NCI-H2081 (cell line): ENCODE results near the gene SOX5.
"Not testable (repeated sequence)": the region's sequence is repeated elsewhere in the genome, so short reads cannot be mapped to it uniquely, and the experiment has no call there.

Experiments
- DNase-seq, 2 experiments: peaks; one replicate each; lab custom pipeline; 2025; lab: John Stamatoyannopoulos, UW

The SOX5 gene

GRCh38 chr12:23909551-23909950 lies 39.9 kb downstream of the SOX5 start:
- no peak for DNase-seq

DNA sequence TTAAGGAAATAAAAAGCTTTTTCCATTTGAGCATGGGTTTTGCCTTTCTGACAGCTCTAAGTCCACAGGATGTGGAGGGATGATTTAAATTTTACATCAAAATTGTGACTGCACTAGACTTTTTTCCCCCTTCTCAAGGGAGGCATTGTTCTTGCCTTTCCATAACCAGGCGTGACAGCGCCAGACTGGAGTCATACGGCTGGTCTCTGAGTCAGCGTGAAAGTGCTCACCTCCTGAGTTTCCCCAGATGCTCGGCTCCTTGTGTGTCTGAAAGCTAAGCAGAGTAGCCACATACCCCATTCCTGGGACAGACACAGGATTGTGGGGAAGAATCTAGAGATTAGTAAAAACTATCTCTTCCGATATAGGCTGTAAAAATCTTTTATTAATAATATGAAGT lies 43.1 kb downstream of the SOX5 start:
- no peak for DNase-seq

DNA sequence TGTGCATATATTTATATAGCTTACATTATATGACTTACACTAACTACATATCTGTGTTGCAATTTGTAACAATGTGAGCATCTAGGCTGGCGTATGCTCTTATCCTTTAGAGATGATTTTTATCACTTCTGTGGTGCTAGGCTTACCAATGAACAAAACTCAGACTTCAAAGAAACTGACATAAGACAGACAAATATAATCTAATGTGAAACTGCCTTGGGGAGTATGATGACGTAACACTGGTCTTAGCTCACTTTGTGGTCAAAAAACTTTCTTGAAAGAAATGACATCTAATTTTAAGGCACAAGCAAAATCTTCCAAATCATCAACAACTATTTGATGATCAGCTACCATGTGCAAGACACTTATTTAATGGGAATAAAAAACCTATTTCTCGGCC lies 50.0 kb downstream of the SOX5 start:
- DNase-seq = no peak

DNA sequence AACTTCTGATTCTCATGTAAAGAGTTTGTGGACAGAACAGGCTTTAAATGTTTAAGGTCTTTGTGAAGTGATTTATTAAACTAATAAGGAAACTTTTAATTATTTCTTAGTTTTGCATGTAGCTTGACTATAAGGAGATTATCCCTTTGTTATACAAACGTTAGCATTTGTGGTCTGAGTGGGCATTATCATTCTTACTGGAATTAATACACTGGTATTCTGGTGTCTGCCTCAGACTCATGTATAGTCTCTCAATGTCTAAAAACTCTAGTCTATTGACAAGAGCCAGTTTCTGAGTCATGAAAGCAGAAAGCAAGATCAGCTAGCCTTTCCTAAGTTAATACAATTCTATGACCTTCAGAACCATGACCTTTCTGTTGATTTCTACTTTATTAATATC lies 51.3 kb downstream of the SOX5 start:
- no peak for DNase-seq

GRCh38 chr12:23895792-23896218 lies 53.7 kb downstream of the SOX5 start:
- DNase-seq = peak; percentile 75 to 88

DNA sequence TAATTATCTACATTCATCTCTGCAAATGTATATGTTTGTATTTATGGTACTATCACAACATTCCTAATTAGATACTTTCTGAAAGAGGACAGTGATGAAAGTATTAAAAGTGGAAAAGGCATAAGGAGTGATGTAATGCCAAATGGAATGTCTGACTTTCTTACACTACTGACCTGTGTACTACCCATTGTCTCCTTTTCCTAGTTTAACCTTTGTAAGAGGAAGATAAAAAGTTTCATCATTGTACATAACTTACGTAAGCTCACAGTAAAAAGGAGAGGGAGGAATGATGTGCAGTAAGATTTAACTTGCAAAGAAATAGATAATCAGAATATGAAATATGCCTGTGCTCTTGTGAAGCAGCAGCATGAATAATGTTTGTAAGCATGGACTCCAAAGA lies 55.9 kb downstream of the SOX5 start:
- no peak for DNase-seq

DNA sequence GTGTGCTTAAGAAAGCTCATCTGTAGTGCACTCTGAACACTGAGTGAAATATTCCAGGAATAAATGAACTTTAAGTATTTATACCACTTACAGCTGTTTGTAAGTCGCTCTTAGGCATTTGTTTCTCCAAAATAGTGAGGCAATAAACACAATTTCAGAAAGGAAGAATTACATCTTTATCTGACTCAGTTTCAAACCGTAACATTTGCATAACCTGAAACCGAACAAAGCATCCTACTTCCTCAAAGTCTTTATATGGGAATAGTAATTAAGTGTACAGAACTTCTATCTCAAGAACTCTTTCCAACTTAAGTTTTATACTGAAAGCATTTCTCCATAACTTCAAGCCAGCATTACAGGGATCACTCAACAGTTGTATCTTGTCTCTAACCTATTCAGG lies 58.4 kb downstream of the SOX5 start:
- no peak for DNase-seq

DNA sequence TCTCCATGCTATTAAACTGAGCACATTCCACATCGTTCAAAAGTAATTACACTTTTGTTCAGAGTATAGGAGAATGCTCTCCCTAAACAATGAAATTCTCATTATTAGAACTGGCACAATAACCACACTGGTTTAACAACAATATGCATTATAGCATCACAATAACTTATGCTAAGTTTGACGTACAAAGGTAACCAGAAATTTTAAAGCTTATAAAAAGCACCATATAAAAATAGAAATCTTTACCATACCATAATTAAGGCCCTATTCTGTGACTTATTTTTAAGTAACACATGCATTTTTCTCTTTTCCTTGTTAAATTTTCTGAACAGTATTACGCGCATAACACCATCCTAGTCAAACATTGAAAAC lies 60.4 kb downstream of the SOX5 start:
- no peak for DNase-seq

- DNase-seq = no peak
Measured at GRCh38 chr12:23888396-23889068, 60.9 kb downstream of the SOX5 start.

DNA sequence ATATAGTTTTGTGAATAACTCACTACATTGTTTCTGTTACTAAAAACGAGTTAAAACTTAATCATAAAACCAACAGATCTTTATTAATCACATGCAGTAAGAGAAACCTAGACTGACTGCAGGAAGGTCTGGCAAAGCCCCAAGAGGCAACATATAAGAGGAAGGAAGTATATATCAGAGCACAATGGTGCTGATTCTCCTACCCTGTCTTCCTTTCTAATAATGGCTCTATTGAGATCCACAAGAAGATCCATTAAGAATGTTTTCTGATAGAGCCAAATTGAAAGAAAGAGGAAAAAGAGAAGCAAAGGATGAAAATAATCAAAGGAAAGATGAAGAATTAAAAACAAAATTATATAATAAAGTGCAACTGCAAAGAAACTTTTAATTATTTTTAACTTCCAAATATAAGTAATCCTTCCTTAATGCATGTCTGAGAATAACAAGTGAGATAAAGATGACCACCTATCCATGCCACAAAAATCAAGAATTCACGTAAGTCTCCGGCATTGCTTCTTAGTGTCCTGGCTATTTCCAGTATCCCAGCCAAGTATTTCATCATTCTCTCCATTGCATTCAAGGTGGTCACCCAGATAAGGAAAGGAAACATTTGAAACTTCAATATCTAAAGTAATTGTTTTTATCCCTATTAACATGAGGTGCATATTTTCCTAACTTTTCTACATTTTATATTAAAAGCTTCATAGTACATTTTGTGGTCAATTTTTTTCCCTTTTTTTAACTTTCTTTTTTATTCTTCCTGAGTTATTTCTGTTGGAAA lies 62.2 kb downstream of the SOX5 start:
- no peak for DNase-seq

DNA sequence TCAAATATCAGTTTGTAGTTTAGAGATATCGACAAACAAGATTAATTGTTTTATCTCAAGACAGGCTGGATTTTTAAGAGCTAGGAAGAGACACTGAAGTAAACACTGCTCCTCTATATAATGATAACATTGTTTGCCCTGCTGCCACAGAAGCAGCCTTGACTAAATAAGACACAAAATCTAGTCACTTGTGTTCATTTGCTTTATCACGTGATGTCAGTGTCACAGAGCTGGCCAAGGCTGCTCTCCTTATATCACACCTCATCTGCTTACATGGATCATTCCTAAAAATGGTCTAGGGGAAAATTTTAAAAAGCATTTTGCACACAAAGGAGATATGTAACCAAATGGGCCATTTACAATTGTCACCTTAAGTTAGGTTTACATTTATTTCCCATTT lies 64.1 kb downstream of the SOX5 start:
- no peak for DNase-seq

GRCh38 chr12:23884909-23885308 lies 64.6 kb downstream of the SOX5 start:
- DNase-seq = no peak

DNA sequence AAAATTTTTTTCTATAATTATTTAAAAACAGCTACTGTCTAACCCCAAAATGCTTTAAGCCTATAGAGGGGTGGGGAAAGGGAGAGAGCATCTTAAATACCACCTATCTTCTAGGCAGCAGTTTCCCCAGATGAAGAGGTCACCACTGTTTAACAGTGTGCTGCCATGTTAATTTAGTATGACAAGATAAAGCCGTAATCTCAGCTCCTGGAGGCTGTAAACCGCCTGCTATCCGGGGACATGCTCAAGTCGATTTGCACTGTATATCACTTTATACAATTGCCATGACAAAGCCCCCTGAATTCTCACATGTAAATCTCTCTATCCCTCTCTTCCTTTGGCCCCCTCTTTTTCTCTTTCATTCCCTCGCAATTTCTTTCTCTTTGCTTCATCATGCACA lies 68.5 kb downstream of the SOX5 start:
- no peak for DNase-seq

- DNase-seq = not testable (repeated sequence)
Measured at GRCh38 chr12:23876618-23877017, 72.9 kb downstream of the SOX5 start.

GRCh38 chr12:23867794-23868193 lies 81.7 kb downstream of the SOX5 start:
- DNase-seq = no peak

DNA sequence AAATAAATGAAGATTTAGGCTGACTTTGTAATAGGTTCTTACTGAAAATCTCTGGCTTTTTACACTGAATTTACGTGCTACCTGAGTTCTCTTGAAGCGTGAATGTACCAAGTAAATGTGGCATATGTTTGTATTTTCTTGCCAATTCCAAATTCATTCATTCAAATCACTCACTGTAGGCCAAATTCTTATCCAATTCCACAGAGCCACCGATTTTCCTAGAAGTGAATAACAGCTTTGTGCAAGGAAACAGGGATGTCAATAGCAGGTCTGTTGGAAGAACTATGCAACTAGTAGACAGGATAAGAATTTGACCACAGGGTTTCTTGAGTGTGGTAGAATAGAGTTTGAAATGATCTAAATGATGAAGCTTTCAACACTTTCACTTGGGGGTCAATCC lies 86.8 kb downstream of the SOX5 start:
- no peak for DNase-seq

DNA sequence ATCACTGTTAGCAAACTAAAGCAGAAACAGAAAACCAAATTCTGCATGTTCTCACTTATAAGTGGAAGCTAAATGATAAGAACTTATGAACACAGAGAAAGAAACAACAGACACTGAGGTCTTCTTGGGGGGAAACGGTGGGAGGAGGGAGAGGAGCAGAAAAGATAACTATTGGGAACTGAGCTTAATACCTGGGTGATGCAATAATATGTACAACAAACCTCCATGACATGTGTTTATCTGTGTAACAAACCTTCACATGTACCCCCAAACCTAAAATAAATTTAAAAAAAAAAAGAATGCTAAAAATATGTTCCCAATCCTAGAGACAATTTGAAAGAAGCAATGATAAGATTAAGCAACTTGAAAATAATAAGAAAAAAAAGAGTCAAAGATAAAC lies 89.5 kb downstream of the SOX5 start:
- no peak for DNase-seq

DNA sequence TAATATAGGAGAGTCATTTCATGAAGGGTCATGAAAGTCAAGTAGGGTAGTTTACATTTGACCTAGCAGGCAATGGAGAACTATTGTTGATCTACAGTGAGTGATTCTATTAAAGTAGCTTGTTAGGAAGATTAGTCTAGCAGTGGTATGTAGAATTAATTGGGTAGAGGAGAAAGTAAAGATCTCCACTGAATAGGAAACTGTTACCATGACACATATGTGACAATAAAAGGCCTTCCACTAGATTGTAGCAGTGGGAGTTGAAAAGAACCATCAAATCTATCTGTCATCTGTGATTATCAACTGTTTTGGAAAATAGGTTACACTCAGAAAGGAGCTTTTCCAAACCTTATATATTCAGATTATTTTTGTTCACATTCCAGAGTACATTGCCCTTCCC lies 92.3 kb downstream of the SOX5 start:
- no peak for DNase-seq

DNA sequence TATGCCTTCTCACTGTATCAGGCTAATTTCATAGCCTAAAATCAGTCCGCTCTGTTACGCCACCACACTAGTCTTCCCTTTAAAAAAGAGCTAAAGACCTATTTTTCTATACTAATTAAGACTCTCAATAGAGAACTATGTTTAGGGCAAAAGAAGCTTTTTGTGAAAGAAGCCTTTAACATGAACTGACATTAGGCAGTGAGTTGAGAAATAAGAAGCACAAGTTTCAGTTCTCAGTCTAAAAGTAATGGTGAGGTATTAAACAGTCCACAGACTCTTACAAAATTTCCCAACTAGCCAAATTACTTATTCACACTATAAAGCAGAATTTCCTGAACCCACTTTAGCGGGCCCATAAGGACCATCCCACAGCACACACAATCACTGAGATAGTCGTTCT lies 93.7 kb downstream of the SOX5 start:
- DNase-seq = no peak

DNA sequence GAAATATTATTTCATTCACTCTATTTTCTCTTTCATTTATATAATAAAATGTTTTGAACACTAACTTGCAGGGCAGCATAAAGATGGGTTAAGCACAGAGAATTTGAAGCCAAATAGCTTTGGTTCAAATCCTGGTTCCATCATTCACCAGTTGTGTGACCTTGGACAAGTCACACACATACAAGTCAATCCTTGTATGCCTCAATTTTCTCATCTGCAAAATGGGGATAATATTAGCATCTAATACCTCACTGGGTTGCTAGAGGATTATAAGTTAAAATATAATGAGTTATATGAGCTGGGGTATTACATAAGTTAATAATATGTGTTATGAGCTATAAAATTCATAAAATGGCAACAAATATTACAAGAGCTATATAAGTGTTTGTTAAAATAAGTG lies 94.9 kb downstream of the SOX5 start:
- no peak for DNase-seq

DNA sequence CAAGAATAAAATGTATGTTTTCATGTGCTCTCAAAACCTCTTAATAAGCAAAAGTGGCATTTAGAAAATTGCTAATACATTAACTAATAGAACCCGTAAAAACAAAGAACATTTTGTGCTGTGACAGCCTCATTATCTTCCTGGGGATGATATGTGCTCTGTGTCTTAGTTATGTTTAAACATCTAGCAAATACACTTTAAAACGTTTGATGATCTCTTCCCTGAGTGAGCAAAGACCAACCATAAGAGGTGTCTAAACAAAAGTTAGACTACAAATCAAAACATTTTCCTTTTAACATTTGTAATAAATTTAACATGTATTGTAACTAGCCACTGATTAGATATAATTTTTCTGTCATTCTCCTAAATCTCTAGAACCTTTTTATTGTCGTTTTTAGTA lies 95.8 kb downstream of the SOX5 start:
- DNase-seq = no peak

GRCh38 chr12:23851602-23852001 lies 97.9 kb downstream of the SOX5 start:
- DNase-seq = no peak

GRCh38 chr12:23847857-23848256 lies 101.6 kb downstream of the SOX5 start:
- DNase-seq = no peak

DNA sequence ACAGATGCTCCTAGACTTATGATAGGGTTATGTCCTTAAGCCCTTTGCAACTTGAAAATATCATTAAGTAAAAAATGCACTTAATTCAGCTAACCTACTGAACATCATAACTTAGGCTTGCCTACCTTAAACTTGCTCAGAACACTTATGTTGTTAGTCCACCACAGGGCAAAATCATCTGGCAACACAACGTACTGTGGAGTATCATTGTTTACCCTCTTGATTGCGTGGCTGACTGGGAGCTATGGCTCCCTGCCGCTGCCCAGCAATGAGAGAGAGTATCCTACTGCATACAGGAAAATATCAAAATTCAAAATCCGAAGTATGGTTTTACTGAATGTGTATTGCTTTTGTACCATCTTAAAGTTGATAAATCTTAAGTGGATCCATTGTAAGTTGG lies 105.5 kb downstream of the SOX5 start:
- DNase-seq = peak in 1 of 2 experiments; percentile 59
